CD4-positive, alpha-beta T cell (primary cell): Measurements from ENCODE around the gene ZNF675. TPM values are rescaled to one million over a fixed set of nuclear protein-coding genes. Genes with fewer than 3 reads are reported as not detected.

ENCODE experiments used
- ATAC-seq: fragments of 200-7000 bp; cut with Tn5 transposase; one replicate; pipeline ENCODE4 v1.10.0; 2022; ENCODE audit warnings: mild to moderate bottlenecking; ENCODE audit not compliant: poor library complexity
- CTCF ChIA-PET: fragments of 350-600 bp; sonication (Branson Sonifier 250); formaldehyde crosslinking; loops from one replicate; lab custom pipeline; 2021; ENCODE audit warnings: antibody characterized with exemption, inconsistent platforms; lab: Charles Lee
- POLR2A ChIA-PET: fragments of 350-600 bp; sonication (Branson Sonifier 250); formaldehyde crosslinking; loops from one replicate; lab custom pipeline; 2021; ENCODE audit warnings: antibody characterized with exemption, inconsistent platforms; lab: Charles Lee
- DNase-seq, 14 experiments: peaks; one replicate each; pipeline ENCODE4 v3.0.0-alpha.2; 2013 to 2020; ENCODE audit warnings: mixed read lengths in 2 of 14
- H3K27ac ChIP-seq, 2 donors: one replicate each; pipeline versions ENCODE4 v1.5.1 to v1.7.0; 2013; ENCODE audit warnings: low read length in 2 of 2, low read depth in 1 of 2, mild to moderate bottlenecking in 1 of 2
- H3K27me3 ChIP-seq, 2 experiments: 1 replicate in 1 of 2; 2 replicates in 1 of 2; pipeline versions ENCODE4 v1.6.1 to v1.7.0; 2013; ENCODE audit warnings: low read length in 2 of 2, control low read depth in 1 of 2, mild to moderate bottlenecking in 1 of 2, moderate library complexity in 1 of 2; ENCODE audit not compliant: insufficient read depth in 2 of 2, control insufficient read depth in 1 of 2
- H3K36me3 ChIP-seq: one replicate; pipeline ENCODE4 v1.6.1; 2013; ENCODE audit warnings: low read length, control low read depth; ENCODE audit not compliant: insufficient read depth
- H3K4me1 ChIP-seq: one replicate; pipeline ENCODE4 v1.6.1; 2013; ENCODE audit warnings: low read length, control low read depth; ENCODE audit not compliant: insufficient read depth
- H3K4me3 ChIP-seq: one replicate; pipeline ENCODE4 v1.5.1; 2013; ENCODE audit warnings: mild to moderate bottlenecking, low read length, moderate library complexity
- H3K9me3 ChIP-seq, 2 experiments: 1 replicate in 1 of 2; 2 replicates in 1 of 2; pipeline versions ENCODE4 v1.6.1 to v1.7.0; 2013; ENCODE audit warnings: low read length in 2 of 2, mild to moderate bottlenecking in 2 of 2, control low read depth in 1 of 2, moderate library complexity in 1 of 2; ENCODE audit not compliant: control insufficient read depth in 1 of 2, insufficient read depth in 1 of 2
- H3K27ac Mint-ChIP-seq: one replicate; pipeline ENCODE4 v1.8.0; 2020; ENCODE audit warnings: mixed read lengths
- H3K27me3 Mint-ChIP-seq: one replicate; pipeline ENCODE4 v1.8.0; 2021; ENCODE audit warnings: mixed read lengths
- H3K36me3 Mint-ChIP-seq: one replicate; pipeline ENCODE4 v1.8.0; 2021; ENCODE audit warnings: low read depth, mixed read lengths
- H3K4me1 Mint-ChIP-seq: one replicate; pipeline ENCODE4 v1.8.0; 2021; ENCODE audit warnings: low read depth, mixed read lengths
- H3K4me3 Mint-ChIP-seq: one replicate; pipeline ENCODE4 v1.8.0; 2020; ENCODE audit warnings: mild to moderate bottlenecking, mixed read lengths
- H3K9me3 Mint-ChIP-seq: one replicate; pipeline ENCODE4 v1.8.0; 2020; ENCODE audit warnings: mixed read lengths
- intact Hi-C, 2 experiments: fragments of 100-400 bp; cut with DNase I in 1 of 2; cut with micrococcal nuclease in 1 of 2; formaldehyde crosslinking; loops; one replicate each; pipeline versions ENCODE4 v1.15.1 to v1.9.0; 2023 to 2025; cut with DNase I, micrococcal nuclease
- total RNA-seq, 174 experiments: library from RNA in 2 of 174; stranded (reverse) in 2 of 174; gene quantifications; one replicate each; pipeline ENCODE4 v1.2.3 and lab custom pipeline; 2021 to 2026
- TF ChIP-seq, protein P1 (sequence below): fragments of 200-600 bp; IDR thresholded peaks from one replicate; pipeline ENCODE4 v1.8.0; 2022; ENCODE audit warnings: antibody characterized with exemption, mild to moderate bottlenecking

ZNF675 gene
- total RNA-seq, 2 experiments from 2014 or later = 15.6 to 16.4 TPM

DNA sequence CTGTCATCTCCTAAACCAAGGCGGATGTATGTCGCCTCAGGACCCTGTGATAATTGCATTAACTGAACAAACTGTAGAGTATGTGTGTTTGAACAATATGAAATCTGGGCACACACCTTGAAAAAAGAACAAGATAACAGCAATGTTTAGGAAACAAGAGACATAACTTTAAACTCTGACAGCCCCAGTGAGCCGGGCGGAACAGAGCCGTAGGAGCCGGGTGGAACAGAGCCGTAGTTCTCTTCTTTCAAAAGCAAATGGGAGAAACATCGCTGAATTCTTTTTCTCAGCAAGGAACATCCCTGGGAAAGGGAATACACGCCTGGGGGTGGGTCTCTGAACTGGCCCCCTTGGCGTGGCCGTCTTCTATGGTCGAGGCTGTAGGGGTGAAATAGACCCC lies 31.8 kb upstream of the ZNF675 start:
- Mint-ChIP-seq H3K27ac (no peak overlapping the region), H3K4me1 (peaks cover 11% of the 10 kb centered on the region), H3K4me3 (peak overlapping the region; percentile 20), H3K36me3 (no peaks in the 10 kb centered on the region), H3K9me3 (no peaks in the 10 kb centered on the region), H3K27me3 (peaks cover 14% of the 10 kb centered on the region)
- POLR2A ChIA-PET = no interaction called here
- CTCF ChIA-PET = no interaction called here
- DNase-seq (no peak), ATAC-seq (no peak)
- Histone ChIP-seq H3K4me3 (no peak overlapping the region), H3K27ac (no peak overlapping the region), H3K4me1 (no peaks in the 10 kb centered on the region), H3K9me3 (peaks cover 0 to 4% of the 10 kb centered on the region in 2 experiments), H3K27me3 (no peaks in the 10 kb centered on the region), H3K36me3 (no peaks in the 10 kb centered on the region)
- intact Hi-C loops = no loop called here
- TF ChIP-seq, protein P1, sequence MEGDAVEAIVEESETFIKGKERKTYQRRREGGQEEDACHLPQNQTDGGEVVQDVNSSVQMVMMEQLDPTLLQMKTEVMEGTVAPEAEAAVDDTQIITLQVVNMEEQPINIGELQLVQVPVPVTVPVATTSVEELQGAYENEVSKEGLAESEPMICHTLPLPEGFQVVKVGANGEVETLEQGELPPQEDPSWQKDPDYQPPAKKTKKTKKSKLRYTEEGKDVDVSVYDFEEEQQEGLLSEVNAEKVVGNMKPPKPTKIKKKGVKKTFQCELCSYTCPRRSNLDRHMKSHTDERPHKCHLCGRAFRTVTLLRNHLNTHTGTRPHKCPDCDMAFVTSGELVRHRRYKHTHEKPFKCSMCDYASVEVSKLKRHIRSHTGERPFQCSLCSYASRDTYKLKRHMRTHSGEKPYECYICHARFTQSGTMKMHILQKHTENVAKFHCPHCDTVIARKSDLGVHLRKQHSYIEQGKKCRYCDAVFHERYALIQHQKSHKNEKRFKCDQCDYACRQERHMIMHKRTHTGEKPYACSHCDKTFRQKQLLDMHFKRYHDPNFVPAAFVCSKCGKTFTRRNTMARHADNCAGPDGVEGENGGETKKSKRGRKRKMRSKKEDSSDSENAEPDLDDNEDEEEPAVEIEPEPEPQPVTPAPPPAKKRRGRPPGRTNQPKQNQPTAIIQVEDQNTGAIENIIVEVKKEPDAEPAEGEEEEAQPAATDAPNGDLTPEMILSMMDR = no peak

DNA sequence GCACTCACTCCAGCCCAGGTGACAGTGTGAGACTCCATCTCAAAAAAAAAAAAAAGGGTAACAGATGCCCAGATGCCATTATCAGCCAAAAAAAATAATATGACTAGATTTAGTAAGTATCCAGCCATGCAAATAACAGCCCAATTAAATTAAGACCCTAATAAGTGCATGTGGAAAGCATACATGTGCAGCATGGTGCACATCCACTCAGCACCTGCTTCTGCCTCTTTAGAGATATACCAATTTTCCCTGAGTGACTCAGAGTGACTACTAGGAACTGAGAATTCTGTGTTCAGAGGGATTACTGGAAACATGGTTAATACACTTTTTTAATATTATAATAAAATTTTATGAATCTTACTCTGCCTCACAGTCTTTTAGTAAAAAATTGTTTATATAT lies 29.8 kb upstream of the ZNF675 start:
- DNase-seq (no peak), ATAC-seq (no peak)
- Mint-ChIP-seq H3K4me1 (peaks cover 11% of the 10 kb centered on the region), H3K27ac (no peak overlapping the region), H3K9me3 (no peaks in the 10 kb centered on the region), H3K4me3 (no peak overlapping the region), H3K27me3 (peaks cover 9% of the 10 kb centered on the region), H3K36me3 (no peaks in the 10 kb centered on the region)
- ChIA-PET CTCF (no interaction called here), POLR2A (no interaction called here)
- H3K4me3 ChIP-seq = no peak overlapping the region
- intact Hi-C loops = no loop called here
- no peaks in the 10 kb centered on the region for H3K36me3 ChIP-seq
- H3K27me3 ChIP-seq = no peaks in the 10 kb centered on the region
- TF ChIP-seq, protein P1 = no peak
- no peaks in the 10 kb centered on the region for H3K4me1 ChIP-seq
- no peaks in the 10 kb centered on the region for H3K9me3 ChIP-seq
- H3K27ac ChIP-seq = no peak overlapping the region

DNA sequence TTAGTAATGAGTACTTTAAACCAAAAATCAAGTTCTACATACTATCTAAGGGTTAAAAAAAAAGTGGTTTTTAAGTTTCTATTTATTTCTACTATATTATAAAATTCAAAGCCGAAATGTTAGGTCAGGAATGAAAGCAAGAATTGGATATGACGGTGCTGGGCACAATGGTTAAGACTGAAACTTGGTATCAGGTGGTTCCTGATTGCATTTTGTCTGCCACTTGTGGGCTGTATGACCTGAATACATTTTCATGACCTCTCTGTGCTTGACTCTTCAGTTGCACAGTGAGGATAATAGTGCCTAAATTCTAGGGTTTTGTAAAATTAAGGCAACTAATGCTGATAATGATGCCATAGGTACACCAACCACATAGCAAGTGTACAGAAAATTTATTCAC lies 22.3 kb upstream of the ZNF675 start:
- no peaks in the 10 kb centered on the region for H3K36me3 Mint-ChIP-seq
- H3K27ac Mint-ChIP-seq = no peak overlapping the region
- ATAC-seq (no peak), DNase-seq (no peak)
- Histone ChIP-seq H3K4me1 (no peaks in the 10 kb centered on the region), H3K27me3 (no peaks in the 10 kb centered on the region), H3K9me3 (peaks cover 0 to 16% of the 10 kb centered on the region in 2 experiments), H3K27ac (no peak overlapping the region), H3K4me3 (no peak overlapping the region), H3K36me3 (no peaks in the 10 kb centered on the region)
- ChIA-PET CTCF (no interaction called here), POLR2A (no interaction called here)
- TF ChIP-seq, protein P1 = no peak
- intact Hi-C loops = no loop called here
- H3K4me3 Mint-ChIP-seq = no peak overlapping the region
- H3K4me1 Mint-ChIP-seq = no peaks in the 10 kb centered on the region
- H3K27me3 Mint-ChIP-seq = no peaks in the 10 kb centered on the region
- H3K9me3 Mint-ChIP-seq = peaks cover 4% of the 10 kb centered on the region
